ENCODE data around the gene ALX3.

Gene ALX3

GRCh38 chr1:110063781-110064180 lies 6.7 kb downstream of the ALX3 start:
- DNase-seq, result no peak

GRCh38 chr1:110062612-110063011 lies 7.9 kb downstream of the ALX3 start:
- no peak for DNase-seq

DNA sequence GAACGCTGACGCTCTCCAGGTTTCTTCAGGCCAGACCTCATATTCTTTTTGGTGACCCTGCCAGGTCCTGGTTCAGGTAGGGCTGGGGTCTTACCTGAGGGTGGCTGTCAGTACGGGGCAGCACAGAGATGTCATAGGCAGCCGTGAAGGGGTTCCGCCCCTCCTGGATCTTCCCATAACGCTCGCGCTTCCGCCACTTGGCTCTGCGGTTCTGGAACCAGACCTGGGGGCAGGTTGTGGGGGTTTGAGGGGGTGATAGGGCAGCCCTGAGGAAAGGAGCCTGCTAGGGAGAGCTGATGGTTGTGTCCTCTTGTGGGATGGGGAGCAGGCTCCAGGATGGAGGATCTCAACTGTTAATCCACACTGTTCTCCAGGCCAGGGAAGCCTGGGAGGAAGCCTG lies 9.1 kb downstream of the ALX3 start:
- DNase-seq, result no peak

- no peak for DNase-seq
These were observed 9.8 kb downstream of the ALX3 start for GRCh38 chr1:110060662-110061060.

DNA sequence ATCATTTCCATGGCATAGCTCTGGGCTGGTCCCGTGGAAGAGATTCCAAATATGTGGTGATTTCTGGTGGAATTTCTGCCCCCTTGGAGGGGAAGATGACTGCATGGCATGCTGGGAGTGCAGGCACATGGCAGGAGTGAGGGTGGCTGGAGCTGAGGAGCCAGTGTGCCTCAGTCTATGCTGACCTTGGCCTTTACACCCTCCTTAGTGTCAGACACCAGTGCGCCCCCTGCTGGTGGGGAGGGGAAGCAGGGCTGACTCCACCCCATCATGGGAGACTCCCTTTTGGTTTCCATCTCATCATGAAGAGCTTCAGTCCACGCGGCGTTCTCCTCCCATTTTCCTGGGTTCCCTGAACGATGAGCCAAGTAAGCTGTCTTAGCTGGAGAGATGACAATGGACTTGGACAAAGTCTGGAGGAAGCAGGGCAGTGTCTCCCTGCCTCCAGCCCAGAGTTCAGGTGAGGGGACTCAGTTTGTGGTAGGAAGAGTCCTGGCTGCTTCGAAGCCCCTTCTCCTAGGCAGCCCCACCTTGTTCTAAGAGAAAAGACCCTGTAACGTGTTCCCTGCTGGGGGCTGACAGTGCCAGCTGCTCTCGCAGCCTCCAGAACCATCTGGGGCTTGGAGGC lies 10.3 kb downstream of the ALX3 start:
- DNase-seq, result no peak

DNA sequence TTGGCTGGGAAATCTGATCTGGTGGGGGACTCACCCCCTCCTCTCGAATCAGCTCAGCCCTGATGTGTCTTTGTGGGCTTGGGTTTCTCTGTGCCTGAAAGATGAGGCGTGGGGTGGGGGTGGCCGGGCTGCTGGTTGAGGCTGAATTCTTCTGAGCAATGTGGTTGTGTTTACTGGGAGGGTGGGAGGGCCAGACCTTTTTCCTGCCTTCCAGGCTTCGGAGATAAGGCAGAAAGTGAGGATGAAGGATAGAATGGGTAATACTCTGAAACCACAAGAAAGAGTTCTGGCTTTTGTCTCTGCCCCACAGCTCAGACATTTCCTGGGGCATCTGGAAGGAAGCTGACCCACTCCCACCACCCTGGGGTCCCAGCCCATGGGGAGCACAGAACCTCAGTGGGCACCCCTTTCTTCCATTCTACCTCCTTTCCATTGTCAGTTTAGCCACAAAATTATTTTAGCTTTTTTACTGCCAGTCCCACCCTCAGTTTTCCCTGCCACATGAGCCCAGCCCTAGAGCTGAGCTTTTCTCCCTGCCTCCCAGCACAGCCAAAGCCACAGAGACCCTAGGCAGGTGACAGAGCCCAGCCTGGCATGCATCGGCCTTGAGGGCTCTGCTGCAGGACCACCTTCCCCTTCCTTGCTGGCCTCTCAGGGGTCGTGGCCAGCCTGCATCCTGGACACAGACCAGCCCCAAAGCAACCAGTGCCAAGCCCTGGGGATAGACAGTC lies 11.2 kb downstream of the ALX3 start:
- DNase-seq, result no peak

- DNase-seq, result no peak
These were observed 11.9 kb downstream of the ALX3 start for GRCh38 chr1:110058591-110058990.

GRCh38 chr1:110057963-110058518 lies 12.4 kb downstream of the ALX3 start:
- DNase-seq, result no peak

GRCh38 chr1:110056776-110057175 lies 13.7 kb downstream of the ALX3 start:
- no peak for DNase-seq

DNA sequence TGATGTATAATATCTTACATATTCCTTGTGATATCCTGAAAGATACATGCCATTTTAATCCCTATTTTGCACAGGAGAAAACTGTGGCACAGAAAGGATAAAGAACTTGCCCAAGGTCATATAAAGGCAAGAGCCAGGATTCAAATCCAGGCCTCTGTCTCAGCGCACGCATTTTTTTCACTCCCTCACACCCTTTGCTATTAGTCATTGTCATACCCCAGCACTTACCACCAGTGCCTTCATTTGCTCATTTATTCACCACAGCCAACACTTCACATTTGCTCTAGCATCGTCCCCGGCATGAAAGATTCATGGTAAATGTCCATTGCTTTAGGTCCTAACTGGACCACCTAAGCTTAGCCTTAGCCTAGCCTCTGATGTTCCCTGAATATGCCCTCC lies 14.2 kb downstream of the ALX3 start:
- no peak for DNase-seq

GRCh38 chr1:110055493-110056284 lies 14.8 kb downstream of the ALX3 start:
- DNase-seq, result no peak

GRCh38 chr1:110053552-110054428 lies 16.7 kb downstream of the ALX3 start:
- no peak for DNase-seq

DNA sequence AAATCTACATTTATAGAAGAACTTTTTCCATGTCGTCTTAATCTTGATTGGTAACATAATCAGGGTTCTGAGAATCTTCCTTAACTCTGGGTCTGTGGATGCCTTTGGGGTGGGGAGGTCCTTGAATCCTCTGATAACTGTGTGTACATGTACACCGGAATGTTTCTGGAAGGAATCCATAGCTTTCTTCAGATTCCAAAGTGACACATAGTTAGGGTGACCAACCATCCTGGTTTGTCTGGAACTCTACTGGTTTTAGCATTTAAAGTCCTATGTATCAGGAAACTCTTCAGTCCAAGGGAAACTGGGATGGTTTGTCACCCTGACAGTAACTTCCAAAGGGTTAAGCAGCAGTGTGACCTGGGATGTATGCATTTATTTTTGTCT lies 19.2 kb downstream of the ALX3 start:
- DNase-seq, result no peak

GRCh38 chr1:110050602-110051261 lies 19.7 kb downstream of the ALX3 start:
- DNase-seq, result no peak

DNA sequence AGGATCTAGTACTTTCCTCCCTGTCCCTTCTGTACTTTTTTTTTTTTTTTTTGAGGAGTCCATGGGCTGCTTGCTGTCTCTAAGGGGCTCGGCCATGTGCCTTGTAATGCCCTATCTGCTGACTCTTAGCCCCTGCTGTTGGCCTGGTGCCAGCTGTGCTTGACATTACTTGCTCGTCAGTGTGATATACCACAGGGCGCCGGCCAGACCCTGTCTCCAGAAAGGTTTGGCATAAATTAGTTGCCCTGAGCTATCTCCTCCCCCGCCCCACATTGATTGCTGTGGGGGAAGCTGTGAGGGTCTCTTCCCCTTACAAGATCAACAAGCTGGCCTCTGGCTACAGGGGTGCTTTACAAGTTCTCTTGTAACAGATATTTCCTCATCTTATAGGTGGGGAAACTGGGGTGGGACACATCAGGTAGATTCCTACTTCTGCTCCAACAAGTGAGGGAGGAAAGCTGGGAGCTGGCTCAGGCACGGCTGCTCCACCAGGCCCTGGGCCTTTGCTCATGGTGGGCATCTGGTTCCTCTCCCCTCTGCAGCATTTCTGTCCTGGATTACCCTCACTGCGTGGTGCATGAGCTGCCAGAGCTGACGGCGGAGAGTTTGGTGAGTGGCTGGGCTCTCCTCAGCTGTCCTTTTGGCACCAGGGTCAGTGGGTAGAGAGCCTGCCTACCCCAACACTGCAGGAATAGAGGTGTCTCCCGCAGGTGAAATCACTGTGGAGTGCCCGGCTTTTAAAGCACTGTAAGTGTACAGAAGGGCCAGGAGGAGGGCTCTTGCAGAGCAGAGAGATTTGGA lies 20.5 kb downstream of the ALX3 start:
- no peak for DNase-seq

- DNase-seq, result no peak
These were observed 21.4 kb downstream of the ALX3 start for GRCh38 chr1:110048923-110049601.

DNA sequence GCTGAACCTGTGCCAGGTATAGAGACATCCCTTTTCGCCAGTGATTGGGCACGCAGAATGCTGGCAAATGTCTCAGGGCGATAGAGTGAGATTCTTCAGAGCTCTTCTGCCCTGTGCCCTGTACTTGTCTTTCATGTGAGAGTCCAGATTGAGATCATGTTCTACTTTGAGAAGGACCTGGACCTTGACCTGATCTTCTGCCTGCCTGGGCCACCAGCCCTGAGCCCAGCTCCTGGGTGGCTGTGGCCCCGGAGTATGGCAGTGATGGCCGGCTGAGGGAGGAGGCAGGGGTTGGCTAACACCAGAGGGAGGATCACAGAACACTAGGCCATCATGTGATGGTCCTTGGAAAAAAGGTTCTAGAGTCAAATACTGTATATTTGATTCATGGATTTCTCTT lies 22.2 kb downstream of the ALX3 start:
- no peak for DNase-seq

- DNase-seq, result no peak
These were observed 23.0 kb downstream of the ALX3 start for GRCh38 chr1:110047463-110047862.

DNA sequence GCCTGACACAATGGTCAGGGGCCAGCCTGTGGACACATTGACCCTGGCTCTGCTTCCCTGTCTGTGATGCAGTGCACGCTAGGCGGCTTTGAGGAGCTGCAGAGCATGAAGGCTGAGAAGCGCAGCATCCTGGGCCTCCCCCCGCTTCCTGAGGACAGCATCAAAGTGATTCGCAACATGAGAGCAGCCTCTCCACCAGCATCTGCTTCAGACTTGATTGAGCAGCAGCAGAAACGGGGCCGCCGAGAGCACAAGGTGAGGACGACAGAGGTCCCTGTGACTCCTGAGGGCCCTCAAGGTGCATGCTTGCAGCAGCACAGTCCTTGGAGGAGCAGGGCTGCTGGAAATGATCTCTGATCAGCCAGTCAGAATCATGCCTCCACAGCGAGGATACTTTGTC lies 27.5 kb downstream of the ALX3 start:
- no peak for DNase-seq

GRCh38 chr1:110040548-110040947 lies 29.9 kb downstream of the ALX3 start:
- DNase-seq, result no peak

- DNase-seq, result no peak
These were observed 30.8 kb downstream of the ALX3 start for GRCh38 chr1:110039641-110040040.
